NOMO-1 (cell line): ENCODE data around the gene FCAR.
A peak's percentile ranks its signal among the peaks of the same experiment; 100 is the strongest.
"Not testable (repeated sequence)": the region's sequence is repeated elsewhere in the genome, so short reads cannot be mapped to it uniquely, and the experiment has no call there.

Experiments
- DNase-seq, 2 experiments: peaks; one replicate each; lab custom pipeline; 2025; ENCODE audit not compliant: unreplicated experiment in 2 of 2; lab: John Stamatoyannopoulos, UW

Gene FCAR

DNA sequence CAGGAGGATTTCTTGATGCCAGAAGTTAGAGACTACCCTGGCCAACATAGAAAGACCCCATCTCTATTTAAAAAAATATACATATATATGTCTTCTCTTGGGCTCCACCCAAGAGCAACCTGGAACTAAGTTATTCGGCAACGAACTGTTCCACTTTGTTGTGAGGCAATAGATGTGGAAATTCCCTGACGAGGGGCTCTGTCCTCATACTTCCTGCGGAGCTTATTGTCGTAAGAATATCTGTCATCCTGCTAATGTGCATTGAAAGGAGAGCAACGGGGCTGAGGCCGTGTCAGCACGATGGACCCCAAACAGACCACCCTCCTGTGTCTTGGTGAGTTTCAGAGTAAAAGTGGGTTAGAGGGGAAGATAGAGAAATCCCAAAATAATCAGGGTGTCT, at the start of gene FCAR:
TSS of gene FCAR (plus strand) at position 246 of the 400 bp plus-strand sequence. CDS start at position 301, 55 bp downstream.
- DNase-seq, result peak; percentile 83 to 89

DNA sequence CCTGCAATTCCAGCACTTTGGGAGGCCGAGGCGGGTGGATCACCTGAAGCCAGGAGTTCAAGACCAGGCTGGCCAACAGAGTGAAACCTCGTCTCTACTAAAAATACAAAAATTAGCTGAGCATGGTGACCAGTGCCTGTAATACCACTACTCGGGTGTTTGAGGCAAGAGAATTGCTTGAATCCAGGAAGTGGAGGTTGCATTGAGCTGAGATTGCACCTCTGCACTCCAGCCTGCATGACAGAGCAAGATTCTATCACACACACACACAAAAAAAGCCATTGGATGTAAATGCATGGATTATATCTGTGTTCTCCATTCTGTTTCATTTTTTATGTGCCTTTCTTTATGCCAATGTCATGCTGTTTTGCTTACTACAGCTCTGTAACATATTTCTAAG, 49.6 kb upstream of the FCAR start:
- not testable (repeated sequence) for DNase-seq

DNA sequence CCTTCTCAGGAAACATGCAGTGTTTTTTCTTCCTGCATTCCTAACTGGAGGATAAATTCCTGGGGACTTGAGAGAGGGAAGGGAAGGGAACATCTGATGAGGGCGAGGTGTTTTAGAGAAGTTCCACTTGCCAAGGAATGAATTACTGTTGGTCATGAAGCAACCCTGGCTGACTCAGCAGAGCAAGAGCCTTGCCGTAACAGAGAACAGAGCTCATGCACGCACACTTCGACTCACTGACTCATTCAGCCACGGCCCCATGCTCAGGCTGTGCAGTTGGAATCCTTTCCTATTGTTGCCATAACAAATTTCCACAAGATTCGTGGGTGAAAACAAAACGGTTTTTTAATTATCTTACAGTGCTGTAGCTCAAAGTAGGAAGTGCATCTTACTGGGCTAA, 48.7 kb upstream of the FCAR start:
- DNase-seq, result peak in 1 of 2 experiments; percentile 25

DNA sequence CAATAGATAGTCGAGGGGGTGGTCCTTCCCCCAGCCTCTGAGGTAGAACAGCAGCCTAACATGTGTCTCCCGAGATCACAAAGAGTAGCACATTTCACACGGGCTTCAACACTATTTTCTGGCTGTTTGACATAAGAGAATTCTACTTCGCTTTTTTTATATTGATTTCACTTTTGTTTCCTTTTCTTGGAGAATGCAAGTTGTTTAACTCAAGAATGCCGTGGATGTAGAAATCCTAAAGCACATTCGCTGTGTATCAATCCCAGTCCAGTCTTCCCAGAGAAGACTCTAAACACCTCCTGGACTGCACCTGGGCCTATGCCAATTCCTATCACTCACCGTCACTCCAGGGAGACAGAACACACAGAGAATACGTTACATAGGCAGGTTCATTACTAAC, 46.0 kb upstream of the FCAR start:
- not testable (repeated sequence) for DNase-seq

DNA sequence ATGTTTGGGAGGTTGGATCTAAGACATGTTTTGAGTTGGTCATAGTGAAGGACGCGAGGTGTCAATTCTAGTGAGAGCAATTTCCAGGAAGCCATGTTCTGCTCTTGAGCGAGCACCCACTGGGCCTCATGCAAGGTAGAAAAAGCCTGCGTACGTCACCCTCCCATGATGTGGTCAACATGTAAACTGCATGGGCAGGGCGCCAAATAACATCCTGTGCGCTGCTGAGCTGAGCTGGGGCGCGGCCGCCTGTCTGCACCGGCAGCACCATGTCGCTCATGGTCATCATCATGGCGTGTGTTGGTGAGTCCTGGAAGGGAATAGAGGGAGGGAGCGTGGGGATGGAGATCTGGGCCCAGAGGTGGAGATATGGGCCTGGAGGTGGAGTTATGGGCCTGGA, 41.5 kb upstream of the FCAR start, which contains the start of gene KIR2DS4:
TSS of gene KIR2DS4 (plus strand) at position 181 of the 400 bp plus-strand sequence.
- DNase-seq, result not testable (repeated sequence)

DNA sequence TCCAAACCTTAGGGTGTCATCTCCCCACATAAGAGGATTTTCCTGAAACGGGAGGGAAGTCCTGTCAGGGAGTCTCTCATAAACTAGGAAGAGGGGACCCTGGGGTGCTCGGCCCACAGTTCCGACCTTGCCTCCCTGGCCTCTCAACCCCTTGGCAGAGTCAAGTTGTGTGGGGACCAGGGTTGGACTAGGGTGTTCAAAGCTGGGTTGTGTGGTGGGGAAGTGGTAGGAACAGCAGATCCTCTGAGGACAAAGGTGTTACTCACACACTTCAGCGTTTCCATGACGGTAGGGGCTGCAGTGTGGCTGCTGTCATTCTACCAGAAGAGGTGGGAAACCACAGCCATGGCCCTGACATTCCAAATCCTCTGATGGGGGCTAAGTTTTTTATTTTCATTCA, 38.9 kb upstream of the FCAR start:
- DNase-seq, result not testable (repeated sequence)

DNA sequence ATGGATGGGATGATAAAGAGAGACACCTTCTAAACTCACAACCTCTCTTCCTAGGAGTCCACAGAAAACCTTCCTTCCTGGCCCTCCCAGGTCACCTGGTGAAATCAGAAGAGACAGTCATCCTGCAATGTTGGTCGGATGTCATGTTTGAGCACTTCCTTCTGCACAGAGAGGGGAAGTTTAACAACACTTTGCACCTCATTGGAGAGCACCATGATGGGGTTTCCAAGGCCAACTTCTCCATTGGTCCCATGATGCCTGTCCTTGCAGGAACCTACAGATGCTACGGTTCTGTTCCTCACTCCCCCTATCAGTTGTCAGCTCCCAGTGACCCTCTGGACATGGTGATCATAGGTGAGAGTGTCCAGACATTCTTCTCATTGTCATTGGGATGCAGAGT, 36.5 kb upstream of the FCAR start:
- not testable (repeated sequence) for DNase-seq

DNA sequence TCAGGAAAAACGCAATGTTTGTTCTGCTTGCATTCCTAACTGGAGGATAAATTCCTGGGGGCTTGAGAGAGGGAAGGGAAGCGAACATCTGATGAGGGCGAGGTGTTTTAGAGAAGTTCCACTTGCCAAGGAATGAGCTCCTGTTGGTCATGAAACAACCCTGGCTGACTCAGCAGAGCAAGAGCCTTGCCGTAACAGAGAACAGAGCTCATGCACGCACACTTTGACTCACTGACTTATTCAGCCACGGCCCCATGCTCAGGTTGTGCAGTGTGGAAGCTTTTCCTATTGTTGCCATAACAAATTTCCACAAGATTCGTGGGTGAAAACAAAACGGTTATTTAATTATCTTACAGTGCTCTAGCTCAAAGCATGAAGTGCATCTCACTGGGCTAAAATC, 30.9 kb upstream of the FCAR start:
- not testable (repeated sequence) for DNase-seq

DNA sequence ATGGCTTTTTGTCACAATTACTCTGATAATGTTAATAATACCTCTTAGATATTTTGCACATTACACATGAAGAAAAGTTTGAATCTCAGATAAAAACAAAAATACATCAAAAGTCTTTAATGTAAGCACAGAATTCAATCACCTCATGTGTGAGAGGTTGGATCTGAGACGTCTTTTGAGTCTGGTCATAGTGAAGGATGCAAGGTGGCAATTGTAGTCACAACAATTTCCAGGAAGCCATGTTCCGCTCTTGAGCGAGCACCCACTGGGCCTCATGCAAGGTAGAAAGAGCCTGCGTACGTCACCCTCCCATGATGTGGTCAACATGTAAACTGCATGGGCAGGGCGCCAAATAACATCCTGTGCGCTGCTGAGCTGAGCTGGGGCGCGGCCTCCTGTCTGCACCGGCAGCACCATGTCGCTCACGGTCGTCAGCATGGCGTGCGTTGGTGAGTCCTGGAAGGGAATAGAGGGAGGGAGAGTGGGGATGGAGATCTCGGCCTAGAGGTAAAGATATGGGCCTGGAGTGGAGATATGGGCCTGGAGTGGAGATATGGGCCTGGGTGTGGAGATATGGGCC, 23.9 kb upstream of the FCAR start, which contains the start of gene KIR3DL2:
TSS of gene KIR3DL2 (plus strand) at position 383 of the 580 bp plus-strand sequence. CDS start at position 416, 33 bp downstream.
- not testable (repeated sequence) for DNase-seq

DNA sequence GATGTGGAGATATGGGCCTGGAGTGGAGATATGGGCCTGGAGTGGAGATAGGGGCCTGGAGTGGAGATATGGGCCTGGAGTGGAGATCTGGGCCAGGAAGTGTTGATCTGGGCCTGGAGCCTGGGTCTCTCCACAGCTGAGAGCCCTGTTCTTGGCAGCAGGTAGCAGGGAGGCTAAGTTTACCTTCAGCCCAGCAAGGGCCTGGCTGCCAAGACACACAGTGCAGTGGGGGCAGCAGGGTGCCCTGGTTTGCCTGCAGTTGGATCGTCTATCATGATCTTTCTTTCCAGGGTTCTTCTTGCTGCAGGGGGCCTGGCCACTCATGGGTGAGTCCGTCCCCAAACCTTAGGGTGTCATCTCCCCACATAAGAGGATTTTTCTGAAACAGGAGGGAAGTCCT, 23.1 kb upstream of the FCAR start:
- DNase-seq, result no peak

DNA sequence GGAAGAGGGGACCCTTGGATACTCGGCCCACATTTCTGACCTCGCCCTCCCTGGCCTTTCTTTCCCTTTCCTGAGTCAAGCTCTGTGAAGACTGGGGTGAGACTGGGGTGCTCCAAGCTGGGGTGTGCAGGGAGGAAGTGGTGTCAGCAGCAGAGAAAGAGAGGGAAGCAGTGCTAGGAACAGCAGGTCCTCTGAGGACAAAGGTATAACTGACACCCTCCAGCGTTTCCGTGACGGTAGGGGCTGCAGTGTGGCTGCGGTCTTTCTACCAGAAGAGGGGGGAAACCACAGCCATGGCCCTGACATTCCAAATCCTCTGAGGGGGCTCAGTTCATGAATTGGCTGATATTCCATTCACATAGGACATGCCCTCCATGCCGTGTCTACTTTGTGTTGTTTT, 22.7 kb upstream of the FCAR start:
- no peak for DNase-seq

DNA sequence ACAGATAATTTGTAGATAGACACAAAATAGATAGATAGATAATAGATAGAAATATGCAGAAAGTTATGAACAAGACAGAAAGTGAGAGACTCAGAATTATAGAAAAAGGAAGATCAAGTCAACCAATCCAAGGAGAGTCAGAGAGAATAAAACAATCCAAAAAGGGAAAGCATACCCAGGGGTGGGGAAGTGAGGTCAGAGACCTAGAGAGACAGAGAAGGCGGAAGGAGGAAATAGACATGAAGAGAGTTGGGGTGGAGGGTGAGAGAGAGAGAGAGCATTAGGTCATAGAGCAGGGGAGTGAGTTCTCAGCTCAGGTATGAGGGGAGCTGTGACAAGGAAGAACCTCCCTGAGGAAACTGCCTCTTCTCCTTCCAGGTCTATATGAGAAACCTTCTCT, 18.8 kb upstream of the FCAR start:
- DNase-seq, result peak; percentile 33 to 43

DNA sequence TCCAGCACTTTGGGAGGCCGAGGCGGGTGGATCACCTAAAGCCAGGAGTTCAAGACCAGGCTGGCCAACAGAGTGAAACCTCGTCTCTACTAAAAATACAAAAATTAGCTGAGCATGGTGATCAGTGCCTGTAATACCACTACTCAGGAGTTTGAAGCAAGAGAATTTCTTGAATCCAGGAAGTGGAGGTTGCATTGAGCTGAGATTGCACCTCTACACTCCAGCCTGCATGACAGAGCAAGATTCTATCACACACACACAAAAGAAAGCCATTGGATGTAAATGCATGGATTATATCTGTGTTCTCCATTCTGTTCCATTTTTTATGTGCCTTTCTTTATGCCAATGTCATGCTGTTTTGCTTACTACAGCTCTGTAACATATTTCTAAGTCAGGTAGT, 15.6 kb upstream of the FCAR start:
- not testable (repeated sequence) for DNase-seq

DNA sequence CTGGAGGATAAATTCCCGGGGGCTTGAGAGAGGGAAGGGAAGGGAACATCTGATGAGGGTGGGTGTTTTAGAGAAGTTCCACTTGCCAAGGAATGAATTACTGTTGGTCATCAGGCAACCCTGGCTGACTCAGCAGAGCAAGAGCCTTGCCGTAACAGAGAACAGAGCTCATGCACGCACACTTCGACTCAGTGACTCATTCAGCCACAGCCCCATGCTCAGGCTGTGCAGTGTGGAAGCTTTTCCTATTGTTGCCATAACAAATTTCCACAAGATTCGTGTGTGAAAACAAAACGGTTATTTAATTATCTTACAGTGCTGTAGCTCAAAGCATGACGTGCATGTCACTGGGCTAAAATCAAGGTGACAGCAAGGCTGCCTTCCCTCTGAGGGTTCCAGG, 14.6 kb upstream of the FCAR start:
- peak; percentile 23 to 66 for DNase-seq

DNA sequence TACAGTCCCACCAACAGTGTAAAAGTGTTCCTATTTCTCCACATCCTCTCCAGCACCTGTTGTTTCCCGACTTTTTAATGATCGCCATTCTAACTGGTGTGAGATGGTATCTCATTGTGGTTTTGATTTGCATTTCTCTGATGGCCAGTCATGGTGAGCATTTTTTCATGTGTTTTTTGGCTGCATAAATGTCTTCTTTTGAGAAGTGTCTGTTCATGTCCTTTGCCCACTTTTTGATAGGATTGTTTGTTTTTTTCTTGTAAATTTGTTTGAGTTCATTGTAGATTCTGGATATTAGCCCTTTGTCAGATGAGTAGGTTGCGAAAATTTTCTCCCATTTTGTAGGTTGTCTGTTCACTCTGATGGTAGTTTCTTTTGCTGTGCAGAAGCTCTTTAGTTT, 10.6 kb upstream of the FCAR start:
- DNase-seq, result not testable (repeated sequence)

DNA sequence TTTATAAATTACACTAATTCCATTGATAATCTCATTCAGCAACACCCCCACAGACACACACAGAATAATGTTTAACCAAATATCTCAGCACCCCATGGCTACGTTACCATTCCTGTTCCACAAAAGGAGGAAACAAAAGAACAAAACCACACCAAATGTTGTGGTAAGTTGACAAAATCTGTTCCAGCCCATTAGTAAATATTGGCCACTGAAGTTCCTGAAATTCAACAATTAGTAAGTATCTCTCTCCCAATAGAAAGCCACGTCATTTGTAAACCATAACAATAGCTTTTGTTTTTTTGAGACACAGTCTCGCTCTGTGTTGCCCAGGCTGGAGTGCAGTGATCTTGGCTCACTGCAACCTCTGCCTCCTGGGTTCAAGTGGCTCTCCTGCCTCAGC, 2.3 kb upstream of the FCAR start:
- DNase-seq, result peak in 1 of 2 experiments; percentile 57

DNA sequence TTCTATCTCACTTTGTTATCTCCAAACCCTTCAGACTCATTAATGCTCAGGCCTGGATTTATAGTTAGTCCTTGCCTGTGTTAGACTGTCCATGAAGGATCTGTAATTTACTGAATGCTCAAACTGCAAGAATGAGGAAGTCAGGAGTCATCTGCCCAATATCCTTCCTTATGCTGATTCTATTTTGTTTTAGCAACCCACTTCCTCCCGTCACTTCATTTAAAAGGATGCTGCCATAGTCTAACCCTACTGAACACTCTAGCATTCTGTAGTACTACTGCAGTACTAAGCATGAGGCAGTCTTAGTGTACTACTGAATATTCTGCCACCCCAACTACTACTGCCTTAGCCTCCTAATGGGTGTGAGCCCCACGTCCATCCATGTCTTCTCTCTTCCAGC, 1.5 kb downstream of the FCAR start:
- peak; percentile 64 to 89 for DNase-seq

DNA sequence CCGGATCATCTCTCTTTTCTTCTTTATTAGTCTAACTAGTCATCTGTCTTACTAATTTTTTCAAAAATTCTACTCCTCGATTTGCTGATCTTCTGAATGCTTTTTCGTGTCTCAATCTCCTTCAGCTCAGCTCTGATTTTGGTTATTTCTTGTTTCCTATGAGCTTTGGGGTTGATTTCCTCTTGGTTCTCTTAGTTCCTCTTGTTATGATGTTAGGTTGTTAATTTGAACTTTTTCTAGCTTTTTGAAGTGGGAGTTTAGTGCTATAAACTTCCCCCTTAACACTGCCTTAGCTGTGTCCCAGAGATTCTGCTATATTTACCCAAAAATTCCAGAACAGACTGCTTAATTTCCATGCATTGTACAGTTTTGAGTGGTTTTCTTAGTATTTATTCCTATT, 3.4 kb downstream of the FCAR start:
- peak in 1 of 2 experiments; percentile 12 for DNase-seq

DNA sequence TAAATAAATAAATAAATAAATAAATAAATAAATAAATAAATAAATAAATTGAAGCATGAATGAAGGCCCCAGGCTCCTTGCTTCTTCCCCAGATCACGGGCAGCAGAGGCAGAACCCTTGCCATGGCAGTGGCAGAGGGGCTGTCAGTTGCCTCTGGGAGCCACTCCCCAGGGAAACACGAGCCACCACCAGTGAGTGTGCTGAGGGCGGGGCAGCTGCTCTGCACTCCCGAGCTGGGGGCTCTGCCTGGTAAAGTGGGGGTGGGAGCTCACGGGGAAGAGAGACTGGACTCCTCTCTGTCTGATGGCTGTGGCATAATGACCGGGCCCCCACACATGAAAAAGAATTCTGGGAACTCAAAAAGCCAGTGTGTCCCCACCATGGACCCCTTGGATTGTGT, 7.8 kb downstream of the FCAR start:
- no peak for DNase-seq

DNA sequence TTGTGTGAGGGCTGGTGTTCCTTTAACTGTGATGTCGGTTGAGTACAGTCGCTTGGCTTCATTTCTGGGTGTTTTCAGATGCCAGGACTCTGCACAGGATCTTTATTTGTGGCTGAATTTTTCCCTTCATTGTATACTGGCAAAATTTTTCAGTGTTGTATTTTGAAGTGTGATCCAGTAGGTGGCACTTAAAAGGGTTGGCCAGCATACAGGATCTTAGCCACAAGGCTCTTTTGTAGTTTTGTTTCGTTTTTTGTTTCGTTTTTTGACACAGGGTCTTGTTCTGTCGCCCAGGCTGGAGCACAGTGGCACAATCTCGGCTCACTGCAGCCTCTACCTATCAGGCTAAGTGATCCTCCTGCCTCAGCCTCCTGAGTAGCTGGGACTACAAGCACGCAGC, 8.7 kb downstream of the FCAR start:
- peak in 1 of 2 experiments; percentile 26 for DNase-seq

DNA sequence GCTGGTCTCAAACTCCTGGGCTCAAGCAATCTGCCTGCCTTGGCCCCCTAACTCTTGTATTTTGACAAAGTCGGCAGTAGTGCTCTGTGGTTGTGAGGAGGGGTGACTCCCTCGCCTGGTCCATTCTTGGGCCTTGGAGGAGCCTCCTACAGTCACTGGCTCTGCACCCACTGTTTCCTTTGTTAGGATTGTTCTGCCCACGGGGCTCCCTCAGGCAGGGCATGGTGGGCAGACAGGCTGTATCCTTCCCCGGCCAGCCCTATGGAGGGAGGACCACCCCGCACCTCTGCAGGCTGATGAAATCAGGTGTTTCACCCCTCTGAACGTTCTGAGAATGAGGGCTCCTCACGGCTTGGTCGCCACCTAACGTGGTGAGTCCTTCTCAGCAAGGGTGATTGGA, 9.2 kb downstream of the FCAR start:
- no peak for DNase-seq

DNA sequence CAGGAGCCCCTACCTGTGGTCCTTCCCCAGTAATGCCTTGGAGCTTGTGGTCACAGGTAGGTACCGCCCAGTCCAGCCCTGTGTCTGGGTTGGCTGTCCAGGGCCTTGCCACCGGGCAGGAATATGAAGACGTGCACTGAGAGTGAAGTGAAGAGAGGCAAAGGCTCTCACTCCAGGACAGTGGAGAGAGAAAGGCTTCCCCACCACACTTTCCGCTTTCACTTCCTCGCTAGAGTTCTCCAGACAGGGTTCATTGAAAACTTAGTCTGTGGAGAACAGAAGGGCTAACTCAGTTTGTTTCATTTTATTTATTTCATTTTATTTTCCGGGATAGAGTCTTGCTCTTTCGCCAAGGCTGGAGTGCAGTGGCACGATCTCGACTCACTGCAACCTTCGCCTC, 14.2 kb downstream of the FCAR start:
- no peak for DNase-seq

DNA sequence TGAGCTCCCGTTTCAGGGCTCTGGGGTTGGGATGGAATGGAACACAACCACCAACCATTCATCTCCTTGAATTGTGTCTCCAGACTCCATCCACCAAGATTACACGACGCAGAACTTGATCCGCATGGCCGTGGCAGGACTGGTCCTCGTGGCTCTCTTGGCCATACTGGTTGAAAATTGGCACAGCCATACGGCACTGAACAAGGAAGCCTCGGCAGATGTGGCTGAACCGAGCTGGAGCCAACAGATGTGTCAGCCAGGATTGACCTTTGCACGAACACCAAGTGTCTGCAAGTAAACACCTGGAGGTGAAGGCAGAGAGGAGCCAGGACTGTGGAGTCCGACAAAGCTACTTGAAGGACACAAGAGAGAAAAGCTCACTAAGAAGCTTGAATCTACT, 15.5 kb downstream of the FCAR start:
- no peak for DNase-seq
